ENCODE results near the gene NTNG1.

Gene NTNG1

DNA sequence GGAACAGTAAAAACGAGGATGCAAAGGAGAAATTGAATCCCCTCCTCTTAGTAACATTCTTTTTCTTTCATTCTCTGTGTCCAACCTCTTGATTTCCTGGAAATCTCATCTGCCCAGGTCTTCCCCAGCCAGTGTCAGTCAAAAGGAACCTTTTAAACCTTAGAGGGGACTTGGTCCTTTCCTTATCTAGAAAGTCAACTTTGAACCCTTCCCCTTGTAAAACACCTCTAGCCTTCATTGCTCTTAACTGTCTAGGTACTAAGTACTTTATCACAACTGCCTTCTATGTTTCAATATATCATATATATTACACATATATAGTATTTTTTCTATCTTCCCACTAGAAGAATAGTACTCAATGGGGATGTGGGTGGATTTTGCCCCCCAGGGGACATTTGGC, 282.1 kb downstream of the NTNG1 start:
- no peak for DNase-seq

DNA sequence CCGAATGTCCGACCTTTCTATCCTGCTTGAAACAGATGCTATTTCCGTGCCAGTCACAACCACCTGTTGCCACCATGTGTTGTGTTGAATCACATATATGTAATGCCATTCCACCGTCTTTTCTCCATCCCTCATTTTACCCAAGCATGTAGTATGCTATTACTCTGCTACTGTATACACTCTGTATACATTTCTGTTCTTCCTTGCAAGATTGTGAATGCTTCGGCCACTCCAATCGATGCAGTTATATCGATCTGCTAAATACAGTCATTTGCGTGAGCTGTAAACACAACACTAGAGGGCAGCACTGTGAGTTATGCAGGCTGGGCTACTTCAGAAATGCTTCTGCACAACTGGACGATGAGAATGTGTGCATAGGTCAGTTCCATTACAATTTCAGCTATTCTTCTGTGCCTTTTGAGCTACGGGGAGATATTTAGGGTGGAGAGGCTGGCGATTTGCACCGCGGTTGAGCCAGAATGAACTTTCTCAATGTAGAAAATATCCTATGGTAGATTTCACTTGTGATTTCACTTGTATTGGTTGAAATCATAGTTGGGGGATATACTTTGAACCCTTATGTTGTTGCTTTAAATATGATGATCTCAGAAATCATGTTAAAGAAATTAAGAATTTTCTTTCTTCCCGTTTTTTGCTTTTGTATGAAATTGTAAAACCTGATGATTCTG, 289.8 kb downstream of the NTNG1 start:
- DNase-seq = no peak

DNA sequence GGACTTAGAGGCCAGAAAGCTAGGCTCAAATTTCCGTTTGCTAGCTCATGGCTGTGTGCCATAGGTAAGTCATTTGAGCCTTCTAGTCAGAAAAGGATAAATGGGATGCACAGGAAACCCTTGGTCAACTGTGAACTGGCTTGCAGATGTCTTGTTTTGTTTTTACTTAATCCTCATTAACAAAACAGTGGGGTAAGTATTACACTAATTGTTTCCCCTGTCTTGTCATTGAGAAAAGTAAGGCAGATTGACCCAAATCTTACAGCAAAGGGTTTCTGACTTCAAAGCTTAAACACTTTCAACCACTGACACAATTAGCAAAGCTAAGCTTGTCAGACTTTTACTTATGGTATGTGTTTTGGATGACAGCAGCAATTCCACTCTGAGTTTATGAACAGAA, 291.3 kb downstream of the NTNG1 start:
- DNase-seq = no peak

DNA sequence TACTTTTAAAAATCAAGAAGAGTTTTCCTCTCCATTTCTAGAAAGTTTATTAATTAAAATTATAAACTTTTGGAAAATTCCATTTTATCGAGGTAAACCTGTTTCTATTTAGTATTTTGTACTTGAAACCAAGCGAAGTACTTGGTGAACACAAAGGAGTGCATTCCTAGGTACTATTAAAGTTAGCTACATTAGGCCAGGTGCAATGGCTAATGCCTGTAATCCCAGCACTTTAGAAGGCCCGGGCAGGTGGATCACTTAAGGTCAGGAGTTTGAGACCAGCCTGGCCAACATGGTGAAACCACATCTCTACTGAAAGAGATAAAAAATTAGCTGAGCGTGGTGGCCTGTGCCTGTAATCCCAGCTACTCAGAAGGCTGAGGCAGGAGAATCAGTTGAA, 292.2 kb downstream of the NTNG1 start:
- no peak for DNase-seq

DNA sequence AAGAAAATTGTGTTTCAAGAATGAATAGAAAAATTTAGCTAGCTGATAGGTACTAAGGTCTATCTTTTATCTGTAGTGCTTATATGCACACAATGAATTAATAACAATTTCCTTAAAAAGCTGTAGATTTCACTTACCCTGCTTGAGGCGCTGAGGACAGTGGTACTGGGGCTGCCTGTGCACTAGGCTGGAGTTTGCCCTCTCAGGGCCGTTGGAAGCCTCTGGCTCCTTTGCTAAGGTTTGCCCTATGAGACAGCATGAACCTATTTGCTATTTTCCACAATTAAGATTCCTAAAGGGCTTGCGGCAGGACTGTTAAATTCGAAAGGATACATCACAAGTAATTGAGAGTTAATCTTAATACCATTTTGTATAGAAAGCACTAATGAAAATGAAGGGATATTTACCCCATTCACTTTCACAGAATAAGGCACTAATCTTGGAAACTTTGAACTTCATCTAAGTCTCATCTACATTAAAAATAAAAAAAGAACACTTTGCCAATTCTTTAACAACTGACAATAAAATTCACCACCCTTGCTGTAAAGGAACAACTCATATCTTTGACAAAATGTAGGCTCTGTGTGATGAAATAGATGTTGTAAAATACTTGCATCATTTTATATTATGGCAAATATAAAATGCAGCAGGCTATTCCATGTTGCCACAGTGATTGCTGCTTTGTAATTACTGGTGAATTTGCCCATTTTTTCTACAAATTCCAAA, 293.0 kb downstream of the NTNG1 start:
- DNase-seq = no peak

DNA sequence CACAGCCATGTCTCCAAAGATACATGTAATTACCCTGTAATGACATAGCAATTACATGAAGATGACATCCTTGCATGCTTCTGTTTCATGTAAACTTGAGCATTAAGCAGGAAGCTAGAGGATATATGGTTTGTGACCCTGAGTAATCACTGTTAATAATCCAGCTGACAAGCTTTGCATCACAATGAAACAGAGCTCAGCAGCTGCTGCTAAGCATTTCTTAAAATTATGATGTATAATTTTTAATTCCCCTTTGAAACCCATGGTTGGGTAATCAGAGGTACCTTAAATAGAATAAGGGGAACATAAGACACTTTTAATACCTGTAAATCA, 293.5 kb downstream of the NTNG1 start:
- no peak for DNase-seq

DNA sequence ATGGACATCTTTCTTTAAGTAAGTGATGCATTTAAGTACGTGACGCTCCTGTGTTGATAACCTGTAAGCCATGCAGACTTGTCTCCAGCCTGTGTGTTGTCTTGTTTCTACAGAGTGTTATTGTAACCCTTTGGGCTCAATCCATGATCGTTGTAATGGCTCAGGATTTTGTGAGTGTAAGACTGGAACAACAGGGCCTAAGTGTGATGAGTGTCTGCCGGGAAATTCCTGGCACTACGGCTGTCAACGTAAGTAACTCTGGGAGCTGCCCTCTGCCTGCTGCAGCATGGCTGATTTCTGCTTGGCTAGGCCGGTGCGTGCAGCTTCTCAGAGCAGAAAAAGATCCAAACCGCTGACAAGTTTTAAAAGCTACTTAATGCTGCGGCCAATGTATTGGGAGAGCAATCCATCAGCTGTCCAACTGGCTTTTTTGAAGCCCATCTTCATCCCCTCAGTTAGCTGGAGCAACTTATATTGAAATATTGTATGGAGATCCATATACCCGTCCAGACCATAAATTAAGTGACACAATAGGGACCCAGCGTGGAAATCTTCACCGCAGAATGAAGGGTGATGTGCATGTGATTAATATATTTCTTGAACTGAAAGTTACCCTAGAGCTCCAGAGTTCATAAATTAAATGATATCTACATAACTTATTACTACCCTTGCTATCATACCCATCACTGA, 295.9 kb downstream of the NTNG1 start:
- DNase-seq = no peak

DNA sequence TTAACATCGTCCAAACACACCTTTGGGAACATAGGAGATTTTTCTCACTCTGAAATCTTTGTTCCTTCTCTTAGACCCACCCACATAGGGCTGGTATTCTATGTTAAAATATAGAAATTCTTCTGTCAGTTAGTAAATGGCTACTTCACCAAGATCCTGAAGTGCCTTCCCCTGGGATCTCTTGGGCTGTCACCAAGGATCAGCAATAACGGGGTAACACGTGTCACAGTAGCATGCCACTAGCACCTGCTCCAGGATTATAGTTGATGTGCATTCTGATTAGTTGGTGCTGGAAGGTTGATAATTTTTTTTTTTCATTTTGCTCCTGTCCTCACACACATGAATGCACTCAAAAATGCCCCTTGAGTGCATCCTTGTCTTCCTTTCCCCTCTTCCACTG, 298.7 kb downstream of the NTNG1 start:
- no peak for DNase-seq

DNA sequence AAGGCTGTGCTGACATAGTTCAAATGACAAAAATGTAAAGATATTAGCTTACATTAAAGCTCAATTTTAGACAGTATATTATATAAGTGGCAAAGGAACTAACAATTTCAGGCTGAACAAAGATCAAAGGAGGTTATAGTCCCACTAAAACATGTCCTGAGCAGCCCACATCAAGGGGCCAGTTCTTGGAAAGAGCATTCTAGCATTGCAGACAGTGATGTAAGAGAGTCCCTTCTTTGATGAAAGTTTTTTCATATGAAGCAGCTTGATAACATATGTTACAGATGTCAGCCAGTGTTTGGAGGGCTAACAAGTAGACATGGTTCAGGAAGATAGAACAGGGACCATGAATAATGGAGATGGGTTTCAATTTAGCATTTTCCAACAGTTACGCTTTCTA, 301.7 kb downstream of the NTNG1 start:
- no peak for DNase-seq

DNA sequence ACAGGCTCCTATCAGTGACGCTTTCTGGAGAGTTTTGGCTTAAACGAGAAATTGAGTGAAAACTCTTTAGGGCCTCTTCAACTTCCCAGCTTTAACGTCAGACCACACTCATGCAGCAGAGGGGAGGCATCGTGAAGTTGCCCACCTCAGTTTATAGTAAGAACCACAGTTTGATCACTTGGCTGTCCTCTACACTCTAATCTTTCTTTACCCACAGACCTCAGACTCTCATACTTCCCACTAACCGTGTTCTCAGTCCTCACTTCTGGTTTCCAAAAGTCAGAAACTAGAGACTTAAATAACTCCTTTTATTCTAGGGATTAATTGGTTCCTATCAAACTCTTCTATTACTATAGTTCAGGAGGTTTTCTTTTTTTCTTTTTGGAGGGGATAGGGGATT, 302.2 kb downstream of the NTNG1 start:
- no peak for DNase-seq

DNA sequence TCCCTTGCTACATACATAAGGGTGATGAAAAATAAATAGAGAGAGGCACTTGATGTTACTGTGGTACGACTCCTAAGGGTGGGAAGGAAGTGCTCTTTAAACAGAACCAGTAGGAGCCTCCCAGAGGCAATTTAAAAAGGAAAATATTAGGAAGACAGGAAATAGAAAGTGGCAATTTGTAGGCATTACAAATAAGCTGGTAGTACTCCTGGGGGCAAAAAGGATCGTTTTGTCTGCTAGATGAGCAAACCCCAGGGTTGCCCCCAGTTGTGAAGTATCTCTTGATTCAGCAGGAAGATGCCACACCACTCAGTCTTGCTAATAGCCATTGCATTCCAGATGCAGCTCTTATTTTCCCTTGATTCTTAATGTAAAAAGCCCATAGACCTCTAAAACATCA, 303.0 kb downstream of the NTNG1 start:
- no peak for DNase-seq

DNA sequence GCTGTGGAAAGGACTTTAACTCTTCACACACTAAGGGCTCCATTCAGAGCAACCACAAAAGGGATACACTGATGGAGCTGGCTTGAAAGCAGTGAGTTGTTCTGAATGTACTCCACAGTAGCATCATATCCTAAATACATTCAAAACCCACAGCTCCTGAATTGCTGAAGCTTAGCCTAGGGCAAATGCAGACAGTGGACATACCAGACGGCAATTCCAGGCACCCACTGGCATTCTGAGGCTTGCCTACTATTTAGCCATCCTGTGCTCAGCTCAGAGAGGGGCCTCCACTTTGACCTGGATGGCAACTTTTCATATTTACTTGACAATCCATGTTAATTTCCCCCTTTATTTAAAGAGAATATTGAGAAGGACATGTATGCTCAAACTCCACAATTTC, 303.5 kb downstream of the NTNG1 start:
- DNase-seq = no peak

DNA sequence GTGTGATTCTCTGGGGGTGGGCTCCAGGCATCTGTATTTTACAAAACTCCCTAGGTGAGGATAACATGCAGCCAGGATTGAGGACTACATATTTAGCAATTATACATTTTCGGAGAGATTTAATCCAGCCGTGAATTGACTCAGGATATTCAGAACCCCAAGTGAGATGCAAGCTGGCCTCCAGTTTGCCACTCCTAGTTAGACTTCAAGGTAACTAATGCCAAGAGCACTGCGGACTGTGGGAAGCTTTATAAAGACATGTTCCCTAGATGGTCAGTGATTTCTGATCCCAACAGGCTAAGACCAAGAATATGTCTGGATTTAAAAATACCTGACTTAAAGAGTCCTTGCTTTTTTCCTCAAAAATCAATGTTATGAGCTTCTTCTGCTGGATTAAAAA, 308.5 kb downstream of the NTNG1 start:
- no peak for DNase-seq

DNA sequence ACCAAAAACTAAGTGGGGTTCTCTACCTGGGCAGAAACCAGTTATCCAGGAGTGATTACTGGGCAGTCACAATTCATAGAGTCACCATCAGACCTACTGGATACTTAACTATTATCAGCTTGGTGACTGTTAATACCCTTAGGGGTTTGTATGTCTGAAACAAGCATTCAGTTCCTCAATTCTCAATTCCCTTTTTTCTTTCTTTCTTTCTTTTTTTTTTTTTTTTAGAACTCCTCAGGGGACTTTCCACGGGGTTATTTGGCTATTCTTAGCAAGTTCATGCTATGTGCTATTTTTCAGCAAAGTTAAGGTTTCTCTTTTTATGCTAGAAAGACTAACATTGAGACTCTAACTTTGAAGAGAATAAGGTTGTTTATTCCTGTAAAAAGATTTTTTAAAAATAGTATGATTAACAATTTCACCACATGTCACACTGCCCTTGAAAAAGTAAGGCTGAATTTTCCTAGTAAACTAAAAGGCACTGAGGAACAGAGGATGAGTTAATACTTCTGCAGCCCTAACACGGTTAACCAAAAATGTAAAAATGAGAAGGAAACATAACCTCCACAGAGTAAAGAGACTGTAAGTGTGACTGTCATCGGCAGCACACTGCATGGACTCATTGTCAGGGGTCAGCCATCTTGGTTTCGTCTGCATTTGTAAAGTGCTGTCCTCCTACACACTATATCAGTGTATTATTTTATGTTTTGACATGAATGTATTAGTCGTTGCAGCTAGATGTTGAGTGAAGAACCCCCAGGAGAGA, 310.2 kb downstream of the NTNG1 start:
- DNase-seq = no peak

DNA sequence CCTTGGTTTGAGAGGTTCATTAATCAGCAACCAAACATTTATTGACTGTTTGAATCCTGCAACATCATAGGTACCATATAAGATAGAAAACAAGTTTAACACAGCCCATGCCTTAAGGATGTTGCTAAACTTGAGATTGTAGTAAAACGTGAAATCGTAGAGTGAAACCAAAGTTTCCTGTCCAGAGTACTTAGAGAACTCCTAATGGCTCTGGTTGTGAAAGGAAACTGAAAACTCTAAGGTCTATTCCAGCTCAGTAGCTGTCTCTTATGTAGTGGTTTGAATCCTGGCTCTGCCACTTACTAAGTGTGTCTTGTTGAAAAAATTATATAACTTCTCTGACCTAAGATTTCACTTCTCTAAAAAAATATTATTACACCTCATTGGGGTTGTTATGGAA, 310.9 kb downstream of the NTNG1 start:
- no peak for DNase-seq

DNA sequence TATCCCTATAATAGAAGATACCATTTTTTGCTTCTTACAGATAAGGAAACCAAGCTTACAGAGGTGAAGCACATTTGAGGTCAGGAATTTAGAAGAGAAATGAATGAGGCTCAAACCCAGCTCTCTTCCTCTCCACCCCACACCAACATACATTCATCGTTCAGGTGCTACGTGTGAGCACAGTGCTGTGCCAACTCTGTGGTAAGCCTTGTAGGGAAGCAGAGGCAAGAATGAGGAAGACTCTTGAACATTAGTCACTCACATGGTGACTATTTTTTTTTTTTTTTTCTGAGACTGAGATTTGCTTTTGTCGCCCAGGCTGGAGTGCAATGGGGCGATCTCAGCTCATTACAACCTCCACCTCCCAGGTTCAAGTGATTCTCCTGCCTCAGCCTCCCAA, 314.0 kb downstream of the NTNG1 start:
- no peak for DNase-seq

DNA sequence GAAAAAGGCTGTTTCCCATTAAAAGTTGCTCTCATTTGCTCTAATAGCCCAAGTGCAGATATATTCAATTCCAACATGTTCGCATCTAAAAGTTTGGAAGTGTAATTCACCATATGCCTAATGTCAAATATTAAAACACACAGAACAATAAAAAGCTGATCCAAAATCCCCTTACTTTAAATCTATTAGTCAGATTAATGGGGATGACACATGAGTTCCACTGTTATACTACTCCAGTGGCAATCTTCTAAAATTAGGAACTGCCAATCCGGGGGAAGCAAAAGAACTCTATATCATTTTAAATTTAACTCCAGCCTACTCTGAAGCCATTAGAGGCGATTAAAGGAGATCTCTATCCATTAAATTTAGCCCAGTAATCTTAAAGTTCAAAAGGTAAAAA, 317.1 kb downstream of the NTNG1 start:
- DNase-seq = no peak

DNA sequence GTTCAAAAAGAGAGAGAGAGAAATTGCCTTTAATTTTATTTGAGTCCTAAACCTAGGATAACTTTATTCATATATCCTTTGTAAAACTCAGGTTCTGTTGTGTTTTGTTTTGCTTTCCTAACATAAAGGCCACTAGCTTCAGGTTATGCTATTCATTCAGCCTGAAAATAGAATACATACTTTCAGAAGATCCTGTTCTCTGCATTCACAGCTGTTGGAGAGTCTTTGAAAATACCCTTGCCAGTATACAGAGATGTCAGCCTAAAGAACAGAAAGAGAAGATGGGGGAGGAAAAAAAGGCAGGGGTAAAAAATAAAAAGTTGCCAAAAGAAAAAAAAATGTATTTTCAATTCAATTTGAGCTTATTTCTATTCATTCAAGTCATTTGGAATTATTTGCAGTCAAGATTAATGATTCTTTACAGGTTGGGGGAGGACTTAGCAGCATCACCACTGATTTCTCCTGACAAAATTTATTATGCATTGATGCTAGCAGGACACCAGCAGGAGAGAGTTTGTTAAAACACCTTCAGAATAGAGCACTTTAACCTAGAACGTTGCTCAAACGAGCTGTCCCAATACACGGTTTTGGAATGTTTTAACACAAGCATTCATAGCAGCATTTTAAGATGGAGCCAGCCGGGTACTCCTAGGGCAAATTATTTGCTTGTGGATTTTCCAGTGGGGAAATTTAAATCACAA, 318.5 kb downstream of the NTNG1 start:
- no peak for DNase-seq

DNA sequence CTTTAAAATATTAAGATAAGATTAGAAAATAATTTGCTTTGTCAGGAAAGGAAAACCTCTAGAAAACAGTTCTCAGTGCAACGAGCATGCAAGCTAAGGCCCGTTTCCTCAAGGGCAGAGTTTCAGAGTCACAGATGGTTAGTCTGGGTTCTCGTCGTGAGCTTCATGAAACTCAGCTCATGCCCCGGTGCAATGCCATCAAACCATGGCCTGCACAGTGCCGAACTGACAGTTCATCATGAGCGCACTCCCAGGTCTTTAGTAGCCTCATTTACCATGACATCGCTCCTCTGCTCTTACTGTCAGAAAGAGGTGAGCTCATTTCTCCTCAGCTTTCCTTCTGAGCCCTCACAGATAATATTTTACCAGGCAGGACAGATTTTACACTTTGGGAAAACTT, 319.2 kb downstream of the NTNG1 start:
- DNase-seq = no peak

DNA sequence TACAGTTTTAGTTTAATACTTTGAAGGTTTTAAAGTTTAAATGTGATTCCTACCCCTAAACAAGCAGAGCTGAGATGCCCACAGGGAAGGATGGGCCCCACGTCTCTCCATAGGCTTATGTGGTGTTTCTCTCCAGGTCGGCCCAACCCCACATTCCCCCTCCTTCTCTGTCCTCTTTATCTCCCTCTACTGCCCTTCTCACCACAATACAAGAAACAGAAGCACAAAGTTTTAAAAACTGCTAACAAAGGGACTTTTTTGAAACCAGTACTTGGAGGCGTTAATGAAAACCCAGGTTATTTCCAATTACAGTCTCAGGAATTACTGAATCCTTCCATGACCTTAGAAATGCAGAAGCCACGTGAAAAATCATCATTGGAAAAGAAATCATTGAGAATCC, 324.0 kb downstream of the NTNG1 start:
- DNase-seq = no peak

DNA sequence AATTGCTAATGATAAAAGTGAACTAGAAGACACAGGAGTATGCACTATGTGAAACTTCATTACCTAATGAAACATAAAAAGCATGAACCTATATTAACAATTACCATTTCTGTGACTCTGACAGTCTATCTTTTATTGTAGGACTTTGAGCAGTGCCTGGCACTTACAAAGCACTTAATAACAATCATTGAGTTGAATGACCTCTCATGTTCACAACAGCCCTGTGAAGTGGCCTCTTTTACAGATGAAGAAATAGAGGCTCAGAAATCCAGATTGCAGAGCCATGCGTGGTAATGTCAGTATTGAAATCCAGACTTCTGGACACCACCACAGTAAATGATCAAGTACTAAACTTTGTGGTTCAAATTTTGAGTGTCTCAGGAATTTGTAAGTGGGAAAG, 326.4 kb downstream of the NTNG1 start:
- no peak for DNase-seq

DNA sequence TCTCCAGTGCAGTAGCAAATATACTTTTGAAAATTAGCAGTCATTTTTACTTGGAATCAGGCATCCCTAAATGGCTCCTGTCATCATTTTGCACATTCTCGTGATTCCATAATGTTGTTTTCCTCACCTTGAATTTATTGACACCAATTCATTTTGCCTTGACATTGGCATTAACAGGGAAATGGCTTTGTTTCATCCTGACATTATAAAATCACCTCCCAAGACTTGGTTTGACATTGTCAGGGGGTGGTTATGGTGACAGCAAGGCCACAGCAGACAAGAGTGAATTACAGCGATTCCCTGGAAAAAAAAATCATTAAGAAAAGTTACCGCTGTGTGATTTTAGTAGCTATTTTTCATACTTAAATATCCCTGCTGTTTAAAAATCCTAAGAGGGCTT, 327.0 kb downstream of the NTNG1 start:
- no peak for DNase-seq

DNA sequence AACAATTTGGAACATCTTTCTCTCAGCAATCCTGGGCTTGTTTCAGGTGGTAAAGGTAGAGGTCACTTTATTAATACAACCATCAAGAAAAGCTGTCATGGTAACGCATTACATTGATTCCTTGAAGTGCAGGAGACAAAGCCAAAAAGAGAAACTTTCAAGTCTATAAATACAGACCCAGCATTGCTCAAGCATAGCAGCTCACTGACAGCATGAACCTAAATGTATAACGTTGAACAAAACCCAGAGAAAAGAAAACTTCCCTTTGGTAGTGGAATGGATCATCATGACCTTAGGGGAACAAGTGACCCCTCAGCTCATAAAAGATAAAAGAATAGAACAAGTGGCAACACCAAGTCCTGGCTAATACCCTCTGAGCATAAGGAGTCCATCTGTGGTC, 332.2 kb downstream of the NTNG1 start:
- DNase-seq = no peak

All from activated CD4-positive, alpha-beta T cell treated with anti-CD3 and anti-CD28 coated beads for 1 hour (primary cell).